GM11168 (cell line): ENCODE measurements around the gene PDLIM7.

Experiments used
- in situ Hi-C: fragments of 300-500 bp; cut with MboI; formaldehyde crosslinking; loops from one replicate; pipeline ENCODE4 v1.12.0; 2022; ENCODE audit warnings: low sequenced_read_pairs; ENCODE audit not compliant: unreplicated experiment

The PDLIM7 gene

DNA sequence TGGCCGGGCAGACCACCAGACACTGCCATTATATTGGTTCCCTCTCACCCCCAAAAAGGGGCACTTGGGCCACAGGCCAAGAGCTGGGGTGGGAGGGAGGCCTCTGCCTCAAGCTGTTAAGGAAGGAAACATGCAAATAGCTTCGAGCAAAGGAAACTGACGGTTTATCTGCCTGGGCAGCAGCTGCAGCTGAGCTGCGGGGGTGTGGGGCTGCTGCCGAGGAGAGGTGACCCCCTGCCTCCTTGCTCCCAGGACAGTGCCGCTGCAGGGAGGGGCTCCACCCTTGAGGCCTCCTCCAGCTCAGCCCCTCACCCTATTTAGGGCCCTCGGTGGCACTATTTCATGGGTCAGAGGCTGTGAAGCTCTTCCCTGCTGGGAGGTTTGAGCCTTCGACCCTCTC, 11.4 kb upstream of the PDLIM7 start:
- in situ Hi-C loops, result no loop called here

- in situ Hi-C loops, result no loop called here
Measured at GRCh38 chr5:177508221-177508611, 10.8 kb upstream of the PDLIM7 start.

- in situ Hi-C loops, result no loop called here
Measured at GRCh38 chr5:177507596-177508220, 10.3 kb upstream of the PDLIM7 start.

DNA sequence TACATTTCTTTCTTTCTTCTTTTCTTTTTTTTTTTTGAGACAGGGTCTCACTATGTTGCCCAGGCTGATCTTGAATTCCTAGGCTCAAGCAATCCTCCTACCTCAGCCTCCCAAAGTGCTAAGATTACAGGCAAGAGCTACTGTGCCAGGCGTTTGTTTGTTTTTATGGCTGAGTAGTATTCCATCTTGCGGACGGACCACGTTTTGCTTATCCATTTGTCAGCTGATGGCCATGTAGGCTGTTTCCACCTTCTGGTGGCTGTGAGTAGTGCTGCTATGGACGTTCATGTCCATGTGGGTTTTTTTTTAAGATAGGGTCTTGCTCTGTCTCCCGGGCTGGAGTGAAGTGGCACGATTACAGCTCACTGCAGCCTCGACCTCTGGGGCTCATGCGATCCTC, 9.8 kb upstream of the PDLIM7 start:
- in situ Hi-C loops, result no loop called here

- in situ Hi-C loops, result no loop called here
Measured at GRCh38 chr5:177505075-177505474, 7.7 kb upstream of the PDLIM7 start.

DNA sequence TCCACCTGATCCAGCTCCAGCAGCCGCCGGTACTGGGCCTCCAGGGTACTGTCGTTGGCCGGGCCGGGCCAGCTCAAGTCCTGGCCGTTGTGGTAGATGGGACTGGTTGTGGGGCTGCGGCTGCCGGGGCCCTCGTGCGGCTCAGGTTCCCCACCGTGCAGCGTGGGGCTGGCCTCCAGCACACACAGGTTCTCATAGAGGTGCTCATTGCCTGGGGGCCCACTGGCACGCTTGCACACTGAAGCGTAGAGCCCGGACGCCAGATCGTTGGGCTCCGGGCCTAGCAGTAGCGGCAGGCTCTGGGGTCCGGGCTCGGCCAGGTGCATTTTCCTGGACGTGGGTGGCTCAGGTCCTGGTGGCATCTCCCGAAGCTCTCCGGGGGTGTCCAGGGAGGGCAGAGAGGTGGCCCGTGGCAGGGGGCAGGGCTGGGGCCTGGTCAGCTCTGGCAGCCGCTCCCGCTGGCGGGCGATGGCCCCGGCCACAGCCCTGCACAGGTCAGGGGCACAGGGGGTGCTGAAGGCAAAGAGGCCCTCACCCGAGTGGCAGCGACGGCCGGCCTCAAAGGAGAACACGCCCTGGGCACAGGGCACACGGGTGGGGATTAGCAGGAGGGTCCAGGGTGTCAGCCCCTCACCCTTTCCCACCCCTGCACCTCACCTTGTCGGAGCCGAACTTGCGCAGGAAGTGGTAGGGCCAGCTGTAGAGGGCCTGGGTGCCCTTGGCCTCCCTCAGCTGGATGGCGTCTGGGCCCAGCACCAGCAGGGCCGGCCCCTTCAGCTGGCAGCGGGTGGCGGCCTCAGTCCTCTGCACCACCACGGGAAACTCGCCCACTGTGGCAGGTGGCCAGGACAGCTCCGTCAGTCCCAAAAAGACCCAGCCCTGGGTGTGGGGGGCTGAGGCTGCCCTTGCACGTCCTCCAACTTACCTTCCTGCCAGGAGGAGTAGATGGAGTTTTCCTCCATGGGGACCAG, 7.0 kb upstream of the PDLIM7 start:
- in situ Hi-C loops, result no loop called here

GRCh38 chr5:177503351-177504085, 6.1 kb upstream of the PDLIM7 start:
- in situ Hi-C loops, result no loop called here

DNA sequence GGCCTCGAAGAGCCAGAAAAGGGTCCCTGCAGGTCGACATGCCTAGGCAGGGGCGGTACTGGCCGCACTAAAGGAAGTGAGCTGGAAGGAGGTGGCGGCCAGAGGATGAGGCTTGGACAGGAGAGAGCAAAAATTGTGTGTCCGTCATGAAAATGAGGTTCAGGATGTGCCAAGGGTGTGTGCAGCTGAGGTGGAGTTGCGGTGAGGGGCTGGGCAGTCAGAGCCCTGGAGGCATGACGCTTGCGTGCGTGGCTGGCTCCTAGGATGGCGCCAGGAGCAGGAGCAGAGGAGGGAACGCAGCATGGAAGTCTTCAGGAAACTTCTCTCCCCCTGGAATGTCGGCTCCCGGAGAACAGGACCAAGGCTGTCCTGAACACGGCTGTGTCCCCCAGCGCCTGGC, 5.5 kb upstream of the PDLIM7 start:
- in situ Hi-C loops, result no loop called here

DNA sequence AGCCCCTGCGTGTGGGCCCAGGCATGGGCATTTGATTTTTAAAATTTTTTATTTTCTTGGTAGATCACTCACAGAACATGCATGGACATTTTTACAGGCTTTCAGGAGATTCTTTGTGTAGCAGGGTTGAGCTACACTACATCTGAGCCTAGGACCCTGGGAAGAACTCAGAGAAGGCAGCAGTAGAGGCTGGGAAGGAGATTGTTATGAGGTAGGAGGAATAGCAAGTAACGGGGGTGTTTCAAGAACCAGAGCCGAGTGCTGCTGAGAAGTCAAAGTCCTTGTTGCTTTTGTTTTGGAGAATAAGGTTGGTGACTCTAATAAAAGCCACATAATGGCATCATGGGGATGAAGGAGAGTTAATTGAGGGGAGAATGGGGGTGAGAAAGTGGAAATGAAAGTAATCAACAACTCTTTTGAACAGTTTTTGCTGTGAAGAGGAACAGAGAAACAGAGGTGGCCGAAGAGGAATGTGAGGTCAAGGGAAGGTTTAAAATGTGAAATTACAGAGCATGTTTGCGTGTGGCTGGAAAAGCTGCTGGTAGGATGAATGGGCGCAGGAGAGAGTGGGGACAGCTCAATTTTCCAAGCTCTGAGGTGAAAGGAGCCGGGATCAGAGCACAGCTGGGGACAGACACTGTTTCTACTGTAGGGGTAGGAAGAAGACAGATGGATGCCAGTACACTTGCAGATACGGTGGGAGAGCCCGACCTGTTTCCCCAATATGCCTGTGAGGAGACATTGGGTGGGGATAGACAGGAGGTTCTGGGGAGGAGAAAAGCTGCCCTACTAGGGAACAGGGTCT, 4.7 kb upstream of the PDLIM7 start:
- in situ Hi-C loops, result no loop called here

DNA sequence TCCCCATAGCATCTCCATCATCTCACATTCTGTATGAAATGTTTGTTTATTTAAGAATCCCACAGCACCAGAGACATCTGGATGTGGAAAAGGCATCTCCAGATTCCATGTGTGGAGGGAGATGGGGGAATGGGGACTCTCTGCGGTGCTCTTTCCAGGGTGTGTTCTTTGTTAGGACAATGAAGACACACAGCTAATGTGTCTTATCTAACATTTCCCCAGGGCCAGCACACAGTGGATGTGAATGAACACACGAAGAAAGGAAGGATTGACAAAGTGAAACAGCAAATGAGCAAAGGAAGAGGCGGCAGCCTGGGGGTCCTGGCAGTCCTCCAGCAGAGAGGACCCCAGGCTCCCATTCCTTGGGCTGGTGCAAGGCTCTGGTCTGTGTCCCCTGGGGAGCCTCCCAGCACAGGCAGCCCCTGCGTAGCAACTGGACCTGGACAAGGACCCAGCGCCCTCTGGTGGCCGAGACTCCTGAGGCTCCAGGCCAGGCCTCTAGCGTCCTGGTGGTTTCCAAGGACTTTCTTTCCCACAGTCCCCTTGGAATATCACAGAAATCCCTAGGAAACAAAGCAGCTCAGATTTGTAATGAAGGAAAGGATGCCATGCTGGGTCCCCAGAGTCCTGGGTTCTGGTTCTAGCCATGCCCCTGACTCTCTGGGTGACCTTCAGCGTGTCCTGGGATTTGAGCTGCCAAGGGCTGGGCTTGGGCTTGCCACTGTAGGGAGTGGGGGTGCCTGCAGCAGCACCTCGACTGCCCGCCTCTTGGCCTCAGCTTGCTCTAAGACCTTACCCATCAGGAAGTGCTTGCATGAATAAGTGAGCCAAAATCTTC, 3.5 kb upstream of the PDLIM7 start:
- in situ Hi-C loops, result no loop called here

DNA sequence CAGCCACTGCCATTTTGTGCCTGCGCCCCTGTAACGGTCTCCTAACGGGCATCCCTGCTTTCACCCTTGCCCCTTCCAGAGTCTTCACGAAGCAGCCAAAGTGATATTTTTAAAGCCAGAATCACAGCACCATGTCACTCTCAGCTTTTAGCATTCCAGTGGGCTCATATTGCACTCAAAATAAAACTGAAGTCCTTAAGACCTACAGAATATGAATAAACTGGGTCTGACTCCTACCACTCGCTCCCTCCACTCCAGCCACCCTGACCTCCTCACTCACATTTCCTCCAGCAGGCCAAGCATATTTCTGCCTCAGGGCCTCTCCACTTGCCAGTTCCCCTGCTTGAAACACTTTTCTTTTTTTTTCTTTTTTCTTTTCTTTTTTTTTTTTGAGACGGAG, 2.4 kb upstream of the PDLIM7 start:
- in situ Hi-C loops, result no loop called here

DNA sequence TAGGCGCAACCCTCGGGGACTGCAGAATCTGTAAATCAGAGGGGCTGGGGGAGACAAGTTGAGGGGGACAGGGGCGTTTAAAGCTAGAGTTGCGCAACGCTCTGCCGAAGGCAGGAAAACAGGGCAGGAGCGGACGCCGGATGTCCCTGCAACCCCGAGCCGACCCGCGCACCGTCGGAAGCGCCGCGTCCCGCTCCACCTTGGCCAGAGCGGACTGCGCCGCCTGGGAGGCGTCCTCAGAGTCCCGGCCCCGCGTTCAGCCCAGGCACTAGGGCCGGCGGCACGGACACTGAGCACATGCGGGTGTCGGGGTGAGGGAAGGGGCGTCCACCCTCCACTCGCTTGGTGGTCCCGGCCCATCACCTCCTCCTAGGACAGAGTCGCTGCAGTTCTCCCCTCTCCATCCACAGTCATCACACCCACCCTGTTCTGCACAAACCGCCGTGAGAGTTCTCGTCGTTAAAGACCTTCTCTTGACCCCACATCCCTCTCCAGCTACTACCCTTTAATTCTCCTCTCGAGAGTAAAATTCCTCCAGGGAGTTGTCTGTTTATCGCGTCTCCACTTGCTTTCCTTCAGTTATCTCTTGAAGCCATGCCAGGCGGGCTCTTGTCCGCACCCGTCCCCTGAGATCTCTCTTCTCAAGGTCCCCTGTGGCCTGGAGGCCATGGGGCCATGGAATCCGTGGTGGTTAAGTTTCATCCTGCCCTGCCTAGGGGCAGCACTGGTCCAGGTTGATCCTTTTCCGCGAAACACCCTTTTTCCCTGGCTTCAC, 796 bp upstream of the PDLIM7 start:
- in situ Hi-C loops, result no loop called here

DNA sequence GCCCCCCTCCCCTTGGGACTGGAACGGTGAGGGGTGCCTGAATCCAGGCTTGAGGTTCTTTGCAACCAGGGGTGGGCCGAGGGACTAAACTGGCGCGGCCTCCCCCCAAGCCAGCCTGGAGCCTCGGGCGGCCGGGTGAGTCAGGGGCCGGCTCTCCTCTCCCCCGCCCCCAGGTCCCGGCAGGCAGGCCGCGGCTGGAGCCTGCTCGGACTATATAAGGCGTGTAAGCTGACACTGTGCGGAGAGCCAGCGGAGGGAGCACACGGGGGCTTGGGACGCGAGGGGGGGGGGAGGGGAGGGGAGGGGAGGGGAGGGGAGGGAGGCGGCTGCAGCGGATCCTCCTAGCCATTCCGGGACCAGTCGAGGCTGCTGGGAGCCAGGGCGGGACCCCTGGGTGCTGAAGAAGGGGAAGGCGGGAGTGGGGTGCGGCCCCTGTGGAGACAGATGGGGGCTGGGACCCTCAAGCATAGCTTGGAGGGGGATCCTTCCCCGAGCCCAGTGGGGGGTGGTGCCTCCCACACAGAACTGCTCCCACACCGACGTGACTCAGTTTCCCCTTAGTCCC, 595 bp downstream of the PDLIM7 start:
- in situ Hi-C loops, result no loop called here

DNA sequence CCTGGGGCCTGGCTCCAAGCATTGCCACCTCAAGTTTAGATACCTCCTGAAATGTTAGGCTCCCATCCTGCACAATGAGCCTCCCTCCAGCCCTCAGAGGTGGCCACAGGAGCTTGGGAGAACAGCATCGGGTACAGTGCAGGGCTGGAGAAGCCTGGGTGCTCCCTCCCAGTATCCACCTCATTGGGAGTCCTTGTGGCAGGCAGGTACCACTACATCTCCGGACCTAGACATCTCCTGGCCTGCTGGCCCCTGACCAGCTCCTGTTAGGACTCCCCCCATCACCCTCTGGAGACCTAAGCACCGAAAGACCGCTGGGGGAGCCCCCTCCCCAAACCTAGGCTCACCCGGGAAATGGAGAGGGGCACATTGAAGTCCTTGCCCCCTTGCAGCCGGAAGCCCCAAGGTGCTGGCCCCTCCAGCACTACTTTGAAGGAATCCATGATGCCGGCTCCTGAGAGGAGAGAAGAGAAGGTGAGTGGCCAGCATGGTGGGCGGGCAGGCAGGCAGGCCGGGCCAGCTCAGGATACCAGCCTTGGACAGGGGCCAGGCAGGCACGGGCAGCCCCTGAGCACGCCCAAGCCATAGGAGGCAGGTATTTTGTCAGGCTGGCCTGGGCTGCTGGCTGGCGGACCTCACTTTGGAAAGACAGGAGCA, 1.2 kb downstream of the PDLIM7 start:
- in situ Hi-C loops, result no loop called here

GRCh38 chr5:177495243-177496060, 2.0 kb downstream of the PDLIM7 start:
- in situ Hi-C loops, result no loop called here

DNA sequence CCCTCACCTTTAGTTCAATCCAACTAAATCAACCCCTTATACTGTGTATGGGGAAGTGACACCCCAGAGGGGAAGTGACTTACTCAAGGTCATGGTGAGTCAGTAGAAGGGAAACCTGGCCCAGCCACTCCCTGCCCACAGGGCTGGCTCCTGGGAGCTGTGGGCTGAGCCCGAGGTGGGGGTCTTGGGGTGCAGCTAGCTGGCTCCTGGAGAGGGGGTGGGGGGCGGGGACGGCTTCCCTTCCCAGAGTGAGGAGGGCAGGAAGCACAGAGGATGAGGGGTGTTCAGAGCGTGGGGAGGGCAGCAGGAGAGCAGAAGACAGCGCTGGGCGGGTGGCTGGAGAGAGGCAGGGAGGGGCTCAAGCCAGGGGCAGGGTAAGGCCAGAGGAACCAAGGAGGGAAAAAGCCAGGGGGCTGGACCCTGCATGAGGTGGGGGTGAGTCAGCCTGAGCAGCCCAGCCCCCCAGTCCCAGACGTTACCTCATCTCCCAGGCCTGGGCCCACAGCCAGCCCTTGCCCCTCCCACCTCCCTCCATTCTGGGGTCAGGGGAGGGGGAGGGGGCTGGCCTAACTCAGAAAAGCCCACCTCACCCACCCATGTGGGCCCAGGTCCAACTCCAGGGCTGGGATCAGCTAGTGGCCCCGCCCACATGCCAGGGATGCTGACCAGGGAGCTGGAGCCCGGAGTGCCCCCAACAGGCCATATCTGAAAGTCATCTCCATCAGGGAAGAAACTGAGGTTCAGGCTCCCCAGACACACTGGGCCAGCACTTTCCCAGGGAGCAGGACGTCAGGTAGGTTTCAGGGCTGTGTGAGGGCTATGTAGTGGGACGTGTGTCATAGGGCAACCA, 2.8 kb downstream of the PDLIM7 start:
- in situ Hi-C loops, result no loop called here
